Esophagus mucosa (tissue), 1 donor: ENCODE data around the gene LRRK1. TPM values are rescaled to one million over a fixed set of nuclear protein-coding genes. Genes with fewer than 3 reads are reported as not detected.

Experiments used
- ATAC-seq: fragments of 200-7000 bp; cut with Tn5 transposase; one replicate; pipeline ENCODE4 v1.9.1; 2020
- total RNA-seq: library from RNA; stranded (reverse); gene quantifications from one replicate; pipeline ENCODE4 v1.2.4, GENCODE V29; 2023
- donor health status: DM: yes; HTN: yes; CAD: no.

Gene LRRK1
- total RNA-seq, 1 donor from 2014 or later, result 14.2 TPM

- no peak for ATAC-seq
These were observed 64.1 kb downstream of the LRRK1 start for GRCh38 chr15:100983221-100983620.

DNA sequence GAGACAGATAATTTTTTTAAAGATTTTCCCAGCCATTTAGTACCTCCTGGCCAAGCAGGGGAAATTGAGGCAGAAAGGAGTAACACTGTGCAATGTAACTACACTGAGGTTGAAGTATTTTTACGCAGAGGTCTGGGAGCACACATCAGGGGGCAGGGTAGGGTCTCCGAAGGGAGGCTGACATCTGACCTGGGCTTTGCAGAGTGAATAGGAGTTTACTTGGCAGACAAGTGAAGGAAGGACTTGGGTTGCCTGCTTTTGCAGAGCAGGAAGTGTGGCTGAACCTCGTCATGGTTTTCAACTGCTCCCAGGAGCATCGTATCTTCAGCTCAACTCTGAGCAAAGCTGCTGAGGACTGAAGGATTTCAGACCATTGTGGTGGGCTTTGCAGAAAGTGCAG lies 66.2 kb downstream of the LRRK1 start:
- ATAC-seq, result no peak

DNA sequence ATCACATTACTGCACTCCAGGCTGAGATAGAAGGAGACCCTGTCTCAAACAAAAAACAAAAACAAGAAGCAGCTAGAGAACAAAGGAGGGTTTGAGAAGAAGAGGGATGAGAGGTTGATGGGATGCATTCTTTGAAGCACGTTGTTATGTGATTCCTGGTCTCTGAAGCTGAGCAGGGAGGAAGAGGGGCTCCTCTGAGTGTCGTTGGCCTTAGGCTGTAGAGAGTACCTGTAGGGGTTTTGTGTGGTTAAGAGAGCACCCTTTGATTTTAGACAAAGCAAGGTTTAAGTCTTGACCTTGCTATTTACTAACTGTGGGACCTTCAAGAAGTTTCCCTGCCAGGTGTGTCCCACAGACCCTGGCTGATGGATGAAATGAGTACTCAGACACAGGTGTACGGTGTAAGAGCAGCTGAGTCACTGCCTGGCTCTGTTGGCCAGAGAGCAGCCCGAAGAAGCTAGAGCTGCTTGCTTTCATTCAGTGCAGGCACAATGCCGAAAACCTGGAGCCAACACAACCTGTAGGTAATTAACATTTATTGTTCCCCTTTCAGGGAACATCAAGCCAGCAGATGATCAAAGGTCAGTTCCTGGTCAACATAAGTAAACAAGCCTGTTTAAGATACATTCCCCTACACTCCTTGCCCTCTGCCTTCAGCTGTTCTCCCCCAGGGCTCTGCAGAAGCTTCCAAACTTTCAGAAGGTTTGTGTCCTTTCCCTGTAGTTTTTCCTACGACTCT lies 67.2 kb downstream of the LRRK1 start:
- ATAC-seq, result no peak

GRCh38 chr15:100987143-100987542 lies 68.0 kb downstream of the LRRK1 start:
- no peak for ATAC-seq

GRCh38 chr15:100988297-100988696 lies 69.1 kb downstream of the LRRK1 start:
- no peak for ATAC-seq

DNA sequence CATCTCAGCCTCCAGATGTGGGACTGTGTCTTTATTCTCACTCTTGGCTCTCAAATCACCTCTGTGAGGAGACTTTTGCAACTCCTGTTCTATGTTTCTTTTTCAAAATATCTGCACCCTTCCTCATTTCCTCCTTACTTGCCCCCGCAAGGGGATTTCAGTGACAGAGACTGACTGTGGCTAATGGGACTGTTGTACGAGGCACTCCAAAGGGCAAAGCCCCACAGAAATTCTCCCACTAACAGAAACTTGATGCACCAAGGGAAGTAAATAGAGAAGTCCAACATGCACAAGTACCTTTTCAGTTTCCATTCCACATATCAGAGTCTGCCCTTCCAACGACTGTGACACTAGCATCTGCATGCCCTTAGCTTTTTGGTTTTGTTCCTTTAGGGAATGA lies 69.7 kb downstream of the LRRK1 start:
- ATAC-seq, result no peak

GRCh38 chr15:100994597-100995446 lies 75.7 kb downstream of the LRRK1 start:
- no peak for ATAC-seq

DNA sequence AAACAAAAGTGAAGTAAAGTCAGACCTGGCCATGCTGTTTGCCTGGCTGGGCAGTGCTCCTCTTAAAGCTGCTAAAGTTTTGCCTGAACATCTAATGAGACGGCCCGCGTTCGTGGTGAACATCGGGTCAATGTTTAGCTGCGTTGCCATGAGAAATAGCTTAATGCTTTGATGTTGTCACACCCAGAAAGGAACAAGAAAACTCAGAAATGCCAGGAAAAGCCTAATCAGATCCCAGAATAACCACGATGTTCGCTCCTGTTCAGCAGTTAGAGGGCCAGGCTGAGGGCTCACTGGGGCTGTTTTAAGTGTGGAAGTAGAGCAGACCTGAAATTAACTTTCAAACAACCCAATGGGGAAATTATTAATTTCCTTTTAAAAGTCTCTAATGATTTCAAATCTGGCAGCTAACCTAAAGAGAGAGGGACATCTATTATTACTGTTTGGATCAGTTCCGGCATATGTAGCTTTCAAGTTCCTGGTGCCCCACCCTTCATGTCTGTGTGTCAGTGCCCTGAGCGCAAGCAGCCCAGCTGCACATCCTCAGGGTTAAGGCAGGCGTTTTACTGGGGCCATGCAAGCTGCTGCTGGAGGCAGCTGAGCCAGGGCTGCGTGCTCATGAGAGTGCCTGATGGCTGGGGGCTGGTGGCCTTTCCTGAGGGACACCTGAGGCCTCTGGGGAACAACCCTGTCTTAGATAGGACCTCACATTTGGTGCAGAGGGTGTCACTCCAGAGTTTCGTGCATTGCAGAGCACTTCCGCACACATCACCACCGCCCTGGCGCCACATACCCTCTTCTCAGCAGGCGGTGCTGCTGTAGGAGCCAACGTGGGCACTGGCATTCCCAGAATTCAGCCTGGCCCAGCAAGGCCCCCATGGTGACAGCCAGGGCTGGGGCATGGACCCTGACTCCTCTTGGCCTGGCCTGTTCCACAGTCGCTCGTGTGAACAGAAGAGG lies 76.6 kb downstream of the LRRK1 start:
- ATAC-seq, result peak; percentile 51

GRCh38 chr15:100997442-100997841 lies 78.3 kb downstream of the LRRK1 start:
- no peak for ATAC-seq

- no peak for ATAC-seq
These were observed 79.5 kb downstream of the LRRK1 start for GRCh38 chr15:100998630-100999029.

DNA sequence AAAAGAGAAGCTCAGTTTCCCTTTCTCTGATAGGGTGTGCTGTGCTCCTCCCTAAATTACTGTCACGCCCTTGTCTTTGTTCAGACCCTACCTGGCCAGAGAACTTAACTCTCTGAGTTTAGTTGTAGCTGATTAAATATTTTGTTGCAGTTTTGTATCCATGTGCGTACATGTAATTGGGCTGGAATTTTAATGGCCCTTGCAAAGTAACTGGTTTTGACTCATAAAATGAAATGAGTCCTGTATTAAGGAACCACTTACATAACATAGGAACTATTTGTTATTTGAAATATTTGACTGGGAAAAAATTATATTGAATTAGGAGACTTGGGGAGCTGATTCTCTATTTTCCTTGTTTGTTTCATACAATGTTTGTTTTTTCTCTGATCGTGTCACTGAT lies 80.2 kb downstream of the LRRK1 start:
- ATAC-seq, result no peak

DNA sequence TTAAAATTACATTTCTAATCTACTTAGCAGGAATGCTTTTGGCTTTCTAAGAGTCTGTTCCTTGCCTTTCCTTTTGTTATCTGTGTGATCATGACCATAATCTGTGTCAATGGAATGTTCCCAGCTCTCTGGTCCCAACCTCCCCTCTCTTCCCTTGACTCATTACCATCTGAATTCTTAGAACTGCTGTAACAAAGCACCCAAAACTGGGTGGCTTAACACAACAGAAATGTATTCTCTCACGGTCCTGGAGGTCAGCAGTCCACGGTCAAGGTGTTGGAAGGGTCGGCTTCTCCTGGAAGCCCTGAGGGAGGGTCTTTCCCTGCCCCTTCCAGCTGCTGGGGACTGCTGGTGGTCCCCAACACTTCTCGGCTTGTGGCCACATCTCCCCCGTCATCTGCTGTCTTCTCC lies 81.1 kb downstream of the LRRK1 start:
- no peak for ATAC-seq

- ATAC-seq, result no peak
These were observed 81.9 kb downstream of the LRRK1 start for GRCh38 chr15:101001056-101001455.

DNA sequence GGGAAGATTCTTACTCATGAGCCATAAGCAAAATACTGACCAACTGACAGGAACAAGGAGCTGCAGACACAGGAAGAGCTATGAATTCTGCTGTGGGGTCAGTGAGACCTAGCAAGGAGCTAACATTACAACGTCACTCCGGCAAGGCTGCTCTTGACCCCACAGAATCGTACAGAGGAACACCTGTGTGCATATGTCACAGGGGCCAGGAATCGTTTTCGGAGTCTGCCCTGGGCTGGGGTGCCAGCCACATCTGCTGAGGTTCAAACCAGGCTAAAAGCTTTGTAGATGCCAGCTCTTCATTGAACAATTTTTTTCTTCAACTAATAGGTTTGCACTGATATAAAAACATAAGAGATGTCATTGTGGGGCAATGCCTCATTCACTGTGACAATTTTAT lies 82.6 kb downstream of the LRRK1 start:
- ATAC-seq, result no peak

- no peak for ATAC-seq
These were observed 83.9 kb downstream of the LRRK1 start for GRCh38 chr15:101003081-101003480.

GRCh38 chr15:101003706-101004105 lies 84.5 kb downstream of the LRRK1 start:
- ATAC-seq, result no peak

GRCh38 chr15:101004500-101004899 lies 85.3 kb downstream of the LRRK1 start:
- ATAC-seq, result no peak

- ATAC-seq, result no peak
These were observed 86.0 kb downstream of the LRRK1 start for GRCh38 chr15:101004986-101005747.

DNA sequence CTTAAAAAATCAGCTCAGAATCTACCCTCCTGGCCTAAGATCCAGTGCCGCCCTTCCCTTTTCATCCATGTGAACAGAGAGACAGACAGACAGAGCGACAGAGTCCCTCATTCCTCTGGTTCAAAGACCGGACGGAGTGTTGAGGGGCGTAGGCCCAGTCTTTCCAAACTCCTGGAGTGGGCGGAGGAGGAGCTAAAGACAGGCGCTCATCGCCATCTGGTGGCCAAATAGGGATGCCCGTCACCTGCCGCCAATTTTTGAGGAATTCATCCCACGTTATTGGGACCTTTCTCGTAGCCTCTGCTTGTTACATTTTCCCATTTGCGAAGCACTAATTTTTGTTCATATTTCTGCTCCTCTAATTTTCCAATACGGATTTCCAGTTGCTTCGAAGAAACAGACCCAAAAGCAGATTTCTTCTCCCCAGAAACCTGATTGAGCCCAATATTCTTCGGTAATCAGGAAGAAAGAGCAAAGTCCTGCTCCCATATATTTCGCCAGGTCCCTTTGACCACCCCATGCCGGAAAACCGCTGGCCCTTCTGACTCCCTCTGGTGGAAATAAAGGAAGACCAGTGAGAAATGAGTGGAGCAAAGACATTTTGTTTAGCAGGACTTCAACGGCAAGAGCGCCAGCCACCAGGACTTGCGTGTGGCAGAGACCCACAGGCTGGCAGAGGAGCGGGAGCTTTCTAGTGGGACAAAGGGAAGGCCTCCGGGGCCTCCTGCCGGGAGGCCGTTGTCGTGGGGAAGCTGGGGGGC lies 88.0 kb downstream of the LRRK1 start:
- peak; percentile 70 for ATAC-seq

- peak; percentile 92 for ATAC-seq
These were observed 89.3 kb downstream of the LRRK1 start for GRCh38 chr15:101008158-101009139.
